GM12878 (cell line): ENCODE data around the gene BCR. TPM values are rescaled to one million over a fixed set of nuclear protein-coding genes. Genes with fewer than 3 reads are reported as not detected.

ENCODE experiments used
- ATAC-seq: fragments of 200-7000 bp; cut with Tn5 transposase; 3 replicates; pipeline ENCODE4 v1.9.1; 2020; ENCODE audit warnings: mild to moderate bottlenecking, moderate library complexity
- BruUV-seq: library from RNA; stranded (reverse); fragments of 400-500 nt; replicated peaks from 2 replicates; lab custom pipeline; 2021; lab: Mats Ljungman, UMichigan
- CTCF ChIA-PET: fragments of 300-600 bp; sonication (Branson Sonifier 250); formaldehyde crosslinking; extraction: SDS; loops from one replicate; lab custom pipeline; 2021; ENCODE audit warnings: inconsistent platforms; lab: Yijun Ruan, JAX
- POLR2A ChIA-PET: fragments of 350-600 bp; formaldehyde crosslinking; extraction: SDS; loops from one replicate; lab custom pipeline; 2021; ENCODE audit warnings: inconsistent platforms; lab: Charles Lee
- RAD21 ChIA-PET: fragments of 300-600 bp; sonication (Branson Sonifier 250); formaldehyde crosslinking; loops from one replicate; lab custom pipeline; 2023; ENCODE audit warnings: antibody characterized with exemption; ENCODE audit not compliant: unreplicated experiment; lab: Charles Lee
- SMC1A ChIA-PET: fragments of 300-600 bp; sonication (Branson Sonifier 250); formaldehyde crosslinking; loops from one replicate; lab custom pipeline; 2023; ENCODE audit not compliant: unreplicated experiment, uncharacterized antibody; lab: Charles Lee
- DNase-seq: peaks from one replicate; pipeline ENCODE4 v3.0.0-alpha.2; 2011; ENCODE audit warnings: low read depth, low spot score
- FAIRE-seq: peaks from 3 replicates; lab custom pipeline; 2011; peaks lifted over from hg19 to GRCh38; lab: Jason Lieb, UNC
- H2AFZ ChIP-seq: 2 replicates; pipeline ENCODE4 v1.6.0; 2011; ENCODE audit warnings: low read depth, low read length, control low read depth; ENCODE audit not compliant: control insufficient read depth
- H3K27ac ChIP-seq: 2 replicates; pipeline ENCODE4 v1.5.1; 2011; ENCODE audit warnings: control low read depth; ENCODE audit not compliant: control insufficient read depth, insufficient read depth
- H3K27me3 ChIP-seq, 2 experiments: replicated peaks in 1 of 2; 2 replicates each; pipeline versions ENCODE4 v1.6.0 to v1.6.1; 2011; ENCODE audit warnings: low read length in 1 of 2; ENCODE audit not compliant: control insufficient read depth in 2 of 2, insufficient read depth in 2 of 2
- H3K36me3 ChIP-seq, 2 experiments: 2 replicates each; pipeline ENCODE4 v1.5.1; 2011; ENCODE audit warnings: low read length in 1 of 2; ENCODE audit not compliant: control insufficient read depth in 2 of 2, insufficient read depth in 2 of 2
- H3K4me1 ChIP-seq: 2 replicates; pipeline ENCODE4 v1.6.1; 2011; ENCODE audit warnings: mild to moderate bottlenecking, low read length, moderate library complexity, mixed read lengths; ENCODE audit not compliant: control insufficient read depth, insufficient read depth
- H3K4me2 ChIP-seq: 2 replicates; pipeline ENCODE4 v1.6.0; 2011; ENCODE audit warnings: control low read depth; ENCODE audit not compliant: control insufficient read depth, insufficient read depth
- H3K4me3 ChIP-seq: fragments of 200-600 bp; sonication (generic); 2 replicates; pipeline ENCODE4 v1.5.1; 2016
- H3K79me2 ChIP-seq: 2 replicates; pipeline ENCODE4 v1.6.0; 2011; ENCODE audit warnings: low read length; ENCODE audit not compliant: control insufficient read depth, insufficient read depth
- H3K9ac ChIP-seq: 2 replicates; pipeline ENCODE4 v1.8.0; 2011; ENCODE audit warnings: low read length, control low read depth, mixed read lengths; ENCODE audit not compliant: control insufficient read depth, insufficient read depth
- H3K9me3 ChIP-seq: replicated peaks from 3 replicates; pipeline ENCODE4 v1.5.1; 2011; ENCODE audit warnings: mild to moderate bottlenecking, low read length; ENCODE audit not compliant: control insufficient read depth, insufficient read depth
- H4K20me1 ChIP-seq: 2 replicates; pipeline ENCODE4 v1.6.0; 2011; ENCODE audit not compliant: control insufficient read depth, insufficient read depth
- ATF2 ChIP-seq: IDR thresholded peaks from 2 replicates; pipeline ENCODE4 v1.6.1; 2012; ENCODE audit warnings: low read length, inconsistent platforms
- BACH1 ChIP-seq: fragments of 450-650 bp; IDR thresholded peaks from 2 replicates; pipeline ENCODE4 v1.6.1; 2017; ENCODE audit warnings: mild to moderate bottlenecking, borderline replicate concordance
- E4F1 ChIP-seq: fragments of 450-650 bp; IDR thresholded peaks from 2 replicates; pipeline ENCODE4 v1.6.1; 2018; ENCODE audit warnings: borderline replicate concordance, mild to moderate bottlenecking; ENCODE audit not compliant: partially characterized antibody
- HDAC2 ChIP-seq: fragments of 200-600 bp; sonication (generic); IDR thresholded peaks from 2 replicates; pipeline ENCODE4 v1.6.1; 2017
- MYC ChIP-seq: IDR thresholded peaks from 2 replicates; pipeline ENCODE4 v1.6.1; 2011; ENCODE audit warnings: mild to moderate bottlenecking, low read length, moderate library complexity, inconsistent platforms; ENCODE audit not compliant: insufficient read depth, insufficient replicate concordance, insufficient read length, severe bottlenecking
- PAX5 ChIP-seq: IDR thresholded peaks from 2 replicates; pipeline ENCODE4 v1.6.1; 2011; ENCODE audit warnings: low read depth, low read length, borderline replicate concordance
- POLR2A ChIP-seq: IDR thresholded peaks from 2 replicates; pipeline ENCODE4 v1.6.1; 2011; ENCODE audit warnings: low read depth, mild to moderate bottlenecking, low read length
- RBBP5 ChIP-seq: fragments of 200-600 bp; sonication (generic); conservative IDR thresholded peaks from 2 replicates; pipeline ENCODE4 v1.6.1; 2016
- WGBS: methylation state at CpG from one replicate; pipeline ENCODE4 v1.1.6; 2016; ENCODE audit warnings: low lambda C conversion rate; ENCODE audit not compliant: insufficient replicate concordance, insufficient coverage; ENCODE audit errors: missing lambda C conversion rate; 5-methylcytosine and 5-hydroxymethylcytosine counted together
- in situ Hi-C: fragments of 300-500 bp; cut with MboI; formaldehyde crosslinking; loops from 9 replicates; pipeline ENCODE4 v1.14.3; 2018; ENCODE audit warnings: mixed read lengths
- intact Hi-C: fragments of 100-400 bp; cut with micrococcal nuclease; formaldehyde crosslinking; loops from one replicate; pipeline ENCODE4 v1.14.2; 2022; ENCODE audit not compliant: unreplicated experiment
- polyA plus RNA-seq, 11 experiments: library from polyadenylated mRNA; depleted of rRNA in 4 of 11; unstranded in 6 of 11; stranded (reverse) in 5 of 11; fragments of >200 nt; fragmentation: Nextera tagmentation in 4 of 11; fragmentation: Illumina TruSeq in 1 of 11; extraction: Ambion mirVana in 4 of 11; extraction: Trizol in 1 of 11; gene quantifications; 1 replicate in 1 of 11; 2 replicates in 10 of 11; pipeline versions ENCODE4 v1.2.1 to v1.2.3, GENCODE V29; 2011 to 2016; ENCODE audit warnings: inconsistent platforms in 2 of 11, missing spikeins in 2 of 11, low read depth in 1 of 11
- total RNA-seq, 4 experiments: library from RNA; depleted of rRNA in 3 of 4; stranded (reverse); fragments of >200 nt in 3 of 4; fragmentation: Illumina TruSeq in 1 of 4; extraction: Trizol in 1 of 4; gene quantifications; 2 replicates each; pipeline versions ENCODE4 v1.2.1 to v1.2.3, GENCODE V29; 2013 to 2021
- TF ChIP-seq, protein P1 (sequence below): fragments of 450-650 bp; formaldehyde crosslinking; IDR thresholded peaks from 2 replicates; pipeline ENCODE4 v1.5.0; 2022; ENCODE audit warnings: mild to moderate bottlenecking, missing genetic modification characterization
- TF ChIP-seq, protein P2 (sequence below): fragments of 450-650 bp; IDR thresholded peaks from 2 replicates; pipeline ENCODE4 v1.6.1; 2018; ENCODE audit warnings: mild to moderate bottlenecking, low read depth, moderate library complexity; ENCODE audit not compliant: partially characterized antibody
- TF ChIP-seq, protein P3 (sequence below): fragments of 150-350 bp; IDR thresholded peaks from 2 replicates; pipeline ENCODE4 v1.6.1; 2016; ENCODE audit warnings: low read depth, low read length

Gene BCR
- total and polyA plus RNA-seq, 10 of the 15 experiments (the other 5 are each of a cell fraction or from before 2014, with no cell fraction given), result 1.7 to 64.7 (median 18.4) TPM

GRCh38 chr22:23258826-23259170 lies 78.5 kb downstream of the BCR start:
- Histone ChIP-seq H3K9me3 (no peaks in the 10 kb centered on the region), H3K27me3 (no peaks in the 10 kb centered on the region), H3K4me1 (peaks cover 10% of the 10 kb centered on the region), H3K36me3 (peaks cover 3 to 60% of the 10 kb centered on the region in 2 experiments; a peak in 3 of 4 replicates), H3K79me2 (no peaks in the 10 kb centered on the region), H3K4me2 (no peak overlapping the region), H4K20me1 (no peaks in the 10 kb centered on the region), H3K9ac (no peak overlapping the region), H3K27ac (no peak overlapping the region), H3K4me3 (no peak overlapping the region), H2AFZ (no peak overlapping the region)
- ChIA-PET POLR2A (interaction anchor here (0.7 kb wide), 1 partner anchor 37 kb away, joined by 4 read pairs; no protein-coding TSS in a partner anchor), CTCF (no interaction called here), RAD21 (no interaction called here), SMC1A (no interaction called here)
- in situ Hi-C loops (no loop called here), intact Hi-C loops (no loop called here)
- DNase-seq (no peak), FAIRE-seq (no peak), ATAC-seq (no peak)
- BruUV-seq, result no TSS peak
- 79% methylated on average over 10 of the region's 11 CpGs for WGBS
- TF ChIP-seq MYC, result no peak
- TF ChIP-seq PAX5, result no peak
- TF ChIP-seq RBBP5, result no peak
- TF ChIP-seq, protein P1, sequence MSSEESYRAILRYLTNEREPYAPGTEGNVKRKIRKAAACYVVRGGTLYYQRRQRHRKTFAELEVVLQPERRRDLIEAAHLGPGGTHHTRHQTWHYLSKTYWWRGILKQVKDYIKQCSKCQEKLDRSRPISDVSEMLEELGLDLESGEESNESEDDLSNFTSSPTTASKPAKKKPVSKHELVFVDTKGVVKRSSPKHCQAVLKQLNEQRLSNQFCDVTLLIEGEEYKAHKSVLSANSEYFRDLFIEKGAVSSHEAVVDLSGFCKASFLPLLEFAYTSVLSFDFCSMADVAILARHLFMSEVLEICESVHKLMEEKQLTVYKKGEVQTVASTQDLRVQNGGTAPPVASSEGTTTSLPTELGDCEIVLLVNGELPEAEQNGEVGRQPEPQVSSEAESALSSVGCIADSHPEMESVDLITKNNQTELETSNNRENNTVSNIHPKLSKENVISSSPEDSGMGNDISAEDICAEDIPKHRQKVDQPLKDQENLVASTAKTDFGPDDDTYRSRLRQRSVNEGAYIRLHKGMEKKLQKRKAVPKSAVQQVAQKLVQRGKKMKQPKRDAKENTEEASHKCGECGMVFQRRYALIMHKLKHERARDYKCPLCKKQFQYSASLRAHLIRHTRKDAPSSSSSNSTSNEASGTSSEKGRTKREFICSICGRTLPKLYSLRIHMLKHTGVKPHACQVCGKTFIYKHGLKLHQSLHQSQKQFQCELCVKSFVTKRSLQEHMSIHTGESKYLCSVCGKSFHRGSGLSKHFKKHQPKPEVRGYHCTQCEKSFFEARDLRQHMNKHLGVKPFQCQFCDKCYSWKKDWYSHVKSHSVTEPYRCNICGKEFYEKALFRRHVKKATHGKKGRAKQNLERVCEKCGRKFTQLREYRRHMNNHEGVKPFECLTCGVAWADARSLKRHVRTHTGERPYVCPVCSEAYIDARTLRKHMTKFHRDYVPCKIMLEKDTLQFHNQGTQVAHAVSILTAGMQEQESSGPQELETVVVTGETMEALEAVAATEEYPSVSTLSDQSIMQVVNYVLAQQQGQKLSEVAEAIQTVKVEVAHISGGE, result no peak
- no peak for TF ChIP-seq POLR2A
- no peak for TF ChIP-seq BACH1
- no peak for TF ChIP-seq HDAC2
- TF ChIP-seq, protein P2, sequence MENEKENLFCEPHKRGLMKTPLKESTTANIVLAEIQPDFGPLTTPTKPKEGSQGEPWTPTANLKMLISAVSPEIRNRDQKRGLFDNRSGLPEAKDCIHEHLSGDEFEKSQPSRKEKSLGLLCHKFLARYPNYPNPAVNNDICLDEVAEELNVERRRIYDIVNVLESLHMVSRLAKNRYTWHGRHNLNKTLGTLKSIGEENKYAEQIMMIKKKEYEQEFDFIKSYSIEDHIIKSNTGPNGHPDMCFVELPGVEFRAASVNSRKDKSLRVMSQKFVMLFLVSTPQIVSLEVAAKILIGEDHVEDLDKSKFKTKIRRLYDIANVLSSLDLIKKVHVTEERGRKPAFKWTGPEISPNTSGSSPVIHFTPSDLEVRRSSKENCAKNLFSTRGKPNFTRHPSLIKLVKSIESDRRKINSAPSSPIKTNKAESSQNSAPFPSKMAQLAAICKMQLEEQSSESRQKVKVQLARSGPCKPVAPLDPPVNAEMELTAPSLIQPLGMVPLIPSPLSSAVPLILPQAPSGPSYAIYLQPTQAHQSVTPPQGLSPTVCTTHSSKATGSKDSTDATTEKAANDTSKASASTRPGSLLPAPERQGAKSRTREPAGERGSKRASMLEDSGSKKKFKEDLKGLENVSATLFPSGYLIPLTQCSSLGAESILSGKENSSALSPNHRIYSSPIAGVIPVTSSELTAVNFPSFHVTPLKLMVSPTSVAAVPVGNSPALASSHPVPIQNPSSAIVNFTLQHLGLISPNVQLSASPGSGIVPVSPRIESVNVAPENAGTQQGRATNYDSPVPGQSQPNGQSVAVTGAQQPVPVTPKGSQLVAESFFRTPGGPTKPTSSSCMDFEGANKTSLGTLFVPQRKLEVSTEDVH, result no peak
- no peak for TF ChIP-seq ATF2
- TF ChIP-seq, protein P3, sequence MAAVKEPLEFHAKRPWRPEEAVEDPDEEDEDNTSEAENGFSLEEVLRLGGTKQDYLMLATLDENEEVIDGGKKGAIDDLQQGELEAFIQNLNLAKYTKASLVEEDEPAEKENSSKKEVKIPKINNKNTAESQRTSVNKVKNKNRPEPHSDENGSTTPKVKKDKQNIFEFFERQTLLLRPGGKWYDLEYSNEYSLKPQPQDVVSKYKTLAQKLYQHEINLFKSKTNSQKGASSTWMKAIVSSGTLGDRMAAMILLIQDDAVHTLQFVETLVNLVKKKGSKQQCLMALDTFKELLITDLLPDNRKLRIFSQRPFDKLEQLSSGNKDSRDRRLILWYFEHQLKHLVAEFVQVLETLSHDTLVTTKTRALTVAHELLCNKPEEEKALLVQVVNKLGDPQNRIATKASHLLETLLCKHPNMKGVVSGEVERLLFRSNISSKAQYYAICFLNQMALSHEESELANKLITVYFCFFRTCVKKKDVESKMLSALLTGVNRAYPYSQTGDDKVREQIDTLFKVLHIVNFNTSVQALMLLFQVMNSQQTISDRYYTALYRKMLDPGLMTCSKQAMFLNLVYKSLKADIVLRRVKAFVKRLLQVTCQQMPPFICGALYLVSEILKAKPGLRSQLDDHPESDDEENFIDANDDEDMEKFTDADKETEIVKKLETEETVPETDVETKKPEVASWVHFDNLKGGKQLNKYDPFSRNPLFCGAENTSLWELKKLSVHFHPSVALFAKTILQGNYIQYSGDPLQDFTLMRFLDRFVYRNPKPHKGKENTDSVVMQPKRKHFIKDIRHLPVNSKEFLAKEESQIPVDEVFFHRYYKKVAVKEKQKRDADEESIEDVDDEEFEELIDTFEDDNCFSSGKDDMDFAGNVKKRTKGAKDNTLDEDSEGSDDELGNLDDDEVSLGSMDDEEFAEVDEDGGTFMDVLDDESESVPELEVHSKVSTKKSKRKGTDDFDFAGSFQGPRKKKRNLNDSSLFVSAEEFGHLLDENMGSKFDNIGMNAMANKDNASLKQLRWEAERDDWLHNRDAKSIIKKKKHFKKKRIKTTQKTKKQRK, result no peak
- no peak for TF ChIP-seq E4F1
